NCI-H510A treated with DMSO at 0.1 percent for 48 hours (cell line): ENCODE measurements around the gene PLXNB1.
"Not testable (repeated sequence)": the region's sequence is repeated elsewhere in the genome, so short reads cannot be mapped to it uniquely, and the experiment has no call there.

Experiments used
- DNase-seq: peaks from one replicate; lab custom pipeline; 2025; lab: John Stamatoyannopoulos, UW

PLXNB1 gene

GRCh38 chr3:48404440-48405342 is 25.2 kb downstream of the PLXNB1 start:
- no peak for DNase-seq

DNA sequence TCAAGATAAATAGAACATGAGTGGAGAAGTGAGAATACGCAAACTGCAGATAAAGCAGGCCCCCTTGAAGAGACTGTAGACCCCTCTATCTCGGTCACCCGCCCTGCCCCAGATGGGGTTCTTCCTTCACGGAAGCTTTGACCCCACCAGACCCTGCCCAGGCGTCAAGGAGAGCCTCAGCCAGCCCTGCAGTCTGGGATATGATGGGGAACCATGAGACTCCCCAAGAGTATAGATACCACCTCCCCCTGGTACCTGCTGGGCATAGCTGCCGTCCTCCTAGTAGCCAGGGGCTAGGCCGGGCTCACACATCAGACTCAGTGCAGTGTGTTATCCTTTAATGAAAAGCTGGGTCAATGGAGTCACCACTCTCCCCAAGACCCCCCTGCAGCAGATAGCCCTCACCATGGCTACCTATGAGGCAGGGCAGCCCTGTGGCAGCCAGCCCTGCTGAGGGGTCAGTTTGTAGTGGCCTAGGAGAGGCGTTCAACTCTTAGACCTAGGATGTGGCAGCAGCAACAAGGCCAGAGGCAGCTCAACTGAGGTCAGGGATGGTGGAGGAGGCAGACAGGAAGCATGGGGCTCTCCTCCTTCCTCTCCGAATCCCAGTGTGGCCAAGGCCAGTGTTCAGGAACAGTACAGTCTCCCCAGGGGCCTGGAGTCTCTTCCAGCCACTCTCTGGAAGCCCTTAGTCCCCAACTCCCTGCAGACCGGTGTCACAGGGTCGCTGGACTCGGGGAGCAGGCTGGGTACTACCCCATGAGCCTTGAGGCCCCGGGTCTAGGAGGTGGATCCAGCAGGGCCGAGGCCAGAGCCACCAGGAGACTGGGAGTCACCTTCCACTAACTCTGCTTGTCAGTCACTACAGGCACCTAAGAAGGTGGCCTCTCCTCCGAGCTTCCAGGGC is 26.1 kb downstream of the PLXNB1 start:
- no peak for DNase-seq

DNA sequence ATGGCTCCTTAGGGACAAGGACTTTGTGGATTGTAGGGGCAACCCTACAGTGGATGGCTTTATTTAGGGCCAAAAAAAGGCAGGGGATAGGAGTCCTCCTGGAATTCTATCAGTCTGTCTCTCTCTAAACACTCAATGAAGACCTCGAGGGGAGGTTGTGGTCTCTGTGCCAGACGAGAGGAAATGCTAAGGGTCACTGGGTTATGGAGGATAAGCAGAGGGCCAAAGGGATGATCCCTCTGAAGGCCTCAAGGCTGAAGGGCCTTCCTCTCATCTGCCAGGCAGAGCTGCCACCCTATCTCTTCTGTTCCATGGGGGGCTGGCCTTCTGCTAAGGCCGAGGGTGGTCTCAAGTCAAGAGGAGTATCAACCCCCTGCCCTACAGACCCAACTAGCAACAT is 27.0 kb downstream of the PLXNB1 start:
- no peak for DNase-seq

GRCh38 chr3:48402281-48402732 is 27.6 kb downstream of the PLXNB1 start:
- DNase-seq: no peak

- not testable (repeated sequence) for DNase-seq
These were observed 28.4 kb downstream of the PLXNB1 start for GRCh38 chr3:48401434-48401901.

DNA sequence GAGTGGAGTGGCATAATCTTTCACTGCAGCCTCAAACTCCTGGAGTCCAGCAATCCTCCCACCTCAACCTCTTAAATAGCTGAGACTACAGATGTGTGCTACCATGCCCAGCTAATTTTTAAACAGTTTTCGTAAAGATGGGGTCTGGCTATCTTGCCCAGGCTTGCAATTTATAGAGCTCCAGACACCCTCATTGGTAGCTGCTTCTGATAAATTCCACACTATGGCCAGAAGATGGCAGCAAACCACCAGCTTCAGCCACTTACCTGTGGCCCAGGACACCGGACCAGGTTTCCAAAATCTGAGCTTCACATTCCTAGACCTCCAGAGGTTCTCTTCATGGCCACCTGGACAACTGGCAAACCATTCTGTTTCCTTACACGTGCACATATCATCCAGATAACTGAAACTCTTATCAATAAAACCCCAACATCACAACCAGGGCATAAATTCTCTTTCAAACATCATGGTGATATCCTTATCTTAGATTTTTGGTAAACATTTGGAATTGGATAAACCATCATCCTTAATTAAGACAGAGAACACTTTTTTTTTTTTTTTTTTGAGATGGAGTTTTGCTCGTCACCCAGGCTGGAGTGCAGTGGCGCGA is 29.0 kb downstream of the PLXNB1 start:
- peak; percentile 2 for DNase-seq

- peak; percentile 3 for DNase-seq
These were observed 30.3 kb downstream of the PLXNB1 start for GRCh38 chr3:48399387-48400172.

GRCh38 chr3:48398701-48399386 is 31.0 kb downstream of the PLXNB1 start:
- DNase-seq: no peak

GRCh38 chr3:48397767-48398681 is 31.9 kb downstream of the PLXNB1 start:
- DNase-seq: no peak

DNA sequence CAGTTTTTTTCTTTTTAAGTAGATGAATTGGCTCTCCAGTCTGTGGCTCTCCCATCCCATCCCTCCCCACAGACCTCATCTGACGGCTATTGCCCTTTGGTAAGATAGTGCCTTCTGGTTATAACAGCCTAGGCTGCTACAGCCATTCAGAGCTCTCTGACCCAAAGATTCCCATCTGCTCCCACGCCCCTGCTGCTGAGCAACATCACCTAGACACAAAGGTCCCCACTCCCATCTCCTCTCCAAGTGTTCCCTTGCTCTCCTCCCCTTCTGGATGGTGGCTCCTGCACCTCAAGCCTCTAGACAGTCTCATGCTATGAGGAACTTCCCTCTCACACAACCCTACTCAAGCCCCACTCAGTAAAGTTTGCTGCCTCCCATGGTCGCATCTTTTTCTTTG is 34.2 kb downstream of the PLXNB1 start:
- DNase-seq: no peak

DNA sequence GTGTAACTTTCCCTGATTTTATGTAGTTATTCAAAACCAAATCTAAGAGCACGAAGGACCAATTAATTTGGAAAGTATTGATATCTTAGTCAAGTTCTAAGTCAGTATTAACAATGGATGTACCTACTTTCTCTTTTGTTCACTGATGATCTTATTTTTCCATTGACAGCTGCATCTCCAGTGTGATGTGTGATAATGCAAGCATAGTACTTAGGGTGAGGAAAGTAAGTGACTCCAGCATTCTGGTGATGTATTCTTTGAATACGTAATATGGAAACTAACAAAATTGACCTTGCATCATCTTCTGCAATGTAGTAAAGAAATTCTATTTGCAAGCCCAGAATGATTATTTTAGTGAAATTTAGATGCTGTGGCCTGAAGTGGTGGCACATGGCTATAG is 35.5 kb downstream of the PLXNB1 start:
- no peak for DNase-seq

DNA sequence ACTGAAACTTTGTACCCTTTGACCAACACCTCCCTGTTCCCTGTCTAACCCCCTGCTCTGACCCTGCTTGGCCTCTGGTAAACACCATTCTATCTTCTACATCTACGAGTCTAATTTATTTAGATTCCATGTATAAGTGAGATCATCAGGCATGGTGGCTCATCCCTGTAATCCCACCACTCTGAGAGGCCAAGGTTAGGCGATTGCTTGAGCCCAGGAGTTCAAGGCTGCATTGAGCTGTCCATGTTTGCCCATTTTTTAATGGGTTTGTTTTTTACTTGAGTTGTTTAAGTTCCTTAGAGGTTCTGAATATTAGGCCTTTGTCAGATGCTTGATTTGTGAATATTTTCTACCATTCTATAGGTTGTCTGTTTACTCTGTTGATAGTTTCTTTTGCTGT is 40.9 kb downstream of the PLXNB1 start:
- DNase-seq: no peak

- no peak for DNase-seq
These were observed 42.3 kb downstream of the PLXNB1 start for GRCh38 chr3:48387634-48388033.

GRCh38 chr3:48372862-48373435 is 56.9 kb downstream of the PLXNB1 start:
- peak; percentile 59 for DNase-seq

- peak; percentile 25 for DNase-seq
These were observed 57.5 kb downstream of the PLXNB1 start for GRCh38 chr3:48372377-48372770.

DNA sequence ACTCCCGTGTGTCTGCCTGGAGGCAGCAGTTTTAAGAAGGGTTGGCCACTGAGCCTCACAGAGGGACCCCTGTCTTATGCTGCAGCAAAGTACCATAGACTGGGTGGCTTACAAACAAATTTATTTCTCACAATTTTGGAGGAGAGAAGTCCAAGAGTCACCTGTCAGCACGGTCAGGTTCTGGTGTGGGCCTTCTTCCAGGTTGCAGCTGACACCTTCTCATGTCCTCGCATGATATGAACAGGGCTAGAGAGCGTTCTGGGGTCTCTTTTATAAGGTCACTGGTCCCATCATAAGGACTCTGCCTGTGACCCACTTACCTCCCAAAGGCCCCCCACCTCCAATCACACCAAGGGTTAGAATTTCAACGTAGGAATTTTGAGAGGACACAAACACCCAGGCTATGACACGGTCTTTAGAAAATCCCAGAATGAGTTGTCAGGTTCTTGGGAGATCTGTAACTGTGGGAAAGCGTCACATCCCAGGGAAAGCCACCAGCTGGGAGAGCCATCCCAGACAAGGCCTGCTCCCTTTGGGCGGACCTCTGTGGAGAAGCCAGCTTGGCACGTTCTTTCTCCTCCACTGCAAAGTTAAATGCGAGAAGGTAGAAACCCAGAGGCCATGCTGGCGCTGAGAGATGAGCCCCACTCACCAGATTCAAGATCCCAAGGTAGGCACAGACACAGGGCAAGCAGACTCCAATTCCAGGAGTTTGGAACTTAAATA is 58.1 kb downstream of the PLXNB1 start, which contains the start of gene FBXW12:
TSS of gene FBXW12 (plus strand) at position 569 of the 726 bp plus-strand sequence. CDS start 549 bp downstream, outside the sequence.
- no peak for DNase-seq

DNA sequence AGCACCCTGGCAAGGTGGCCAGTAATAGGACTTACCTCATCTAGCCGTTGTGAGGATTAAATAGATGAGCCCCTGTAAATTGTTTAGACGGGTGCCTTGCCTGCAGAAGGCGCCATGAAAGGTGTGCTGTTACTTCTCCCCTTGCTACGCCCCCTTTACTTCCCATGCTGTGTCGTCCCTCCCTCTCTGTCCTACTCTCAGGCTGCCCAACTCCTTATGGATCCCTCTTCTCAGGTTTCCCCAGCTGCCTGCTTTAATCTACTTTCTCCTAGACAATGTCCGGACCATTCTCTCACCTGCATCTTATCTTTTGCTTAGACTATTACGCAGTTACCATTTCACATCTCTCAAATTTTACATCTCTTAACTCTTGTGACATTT is 59.6 kb downstream of the PLXNB1 start:
- peak; percentile 31 for DNase-seq

GRCh38 chr3:48369693-48370332 is 60.1 kb downstream of the PLXNB1 start:
- DNase-seq: peak; percentile 15
